Epithelial cell of esophagus (primary cell): ENCODE results near the gene ASXL1.

Source experiments
- DNase-seq: peaks from one replicate; pipeline ENCODE4 v3.0.0; 2010; ENCODE audit warnings: low read depth
- H3K4me3 ChIP-seq: 2 replicates; pipeline ENCODE4 v1.5.1; 2011; ENCODE audit warnings: mild to moderate bottlenecking, low read length, control low read depth
- TF ChIP-seq, protein P1 (sequence below): IDR thresholded peaks from 2 replicates; pipeline ENCODE4 v1.5.1; 2011; ENCODE audit warnings: low read depth, mild to moderate bottlenecking, low read length, control low read depth, inconsistent platforms; ENCODE audit not compliant: insufficient read depth; ENCODE audit errors: missing control alignments

Gene ASXL1

DNA sequence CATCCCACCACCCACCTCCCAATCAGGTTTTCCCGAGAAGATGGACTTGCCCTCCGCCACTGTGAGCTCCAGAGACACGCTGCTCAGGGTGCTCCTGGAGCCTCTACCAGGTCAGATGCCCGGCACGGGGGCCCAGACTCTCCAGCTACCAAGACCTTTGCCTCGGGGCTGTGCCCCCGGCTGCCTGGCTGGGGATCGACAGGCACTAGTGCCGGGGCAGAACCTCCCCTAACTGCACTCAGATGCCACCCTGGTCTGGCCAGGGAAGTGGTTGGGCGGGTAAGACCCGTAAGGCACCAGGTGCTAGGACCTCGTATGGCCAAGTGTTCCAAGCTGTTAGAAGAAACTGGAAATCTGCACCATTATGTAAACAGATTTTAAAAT is 100.7 kb downstream of the ASXL1 start:
- DNase-seq = no peak
- H3K4me3 ChIP-seq = no peak overlapping the region
- TF ChIP-seq, protein P1, sequence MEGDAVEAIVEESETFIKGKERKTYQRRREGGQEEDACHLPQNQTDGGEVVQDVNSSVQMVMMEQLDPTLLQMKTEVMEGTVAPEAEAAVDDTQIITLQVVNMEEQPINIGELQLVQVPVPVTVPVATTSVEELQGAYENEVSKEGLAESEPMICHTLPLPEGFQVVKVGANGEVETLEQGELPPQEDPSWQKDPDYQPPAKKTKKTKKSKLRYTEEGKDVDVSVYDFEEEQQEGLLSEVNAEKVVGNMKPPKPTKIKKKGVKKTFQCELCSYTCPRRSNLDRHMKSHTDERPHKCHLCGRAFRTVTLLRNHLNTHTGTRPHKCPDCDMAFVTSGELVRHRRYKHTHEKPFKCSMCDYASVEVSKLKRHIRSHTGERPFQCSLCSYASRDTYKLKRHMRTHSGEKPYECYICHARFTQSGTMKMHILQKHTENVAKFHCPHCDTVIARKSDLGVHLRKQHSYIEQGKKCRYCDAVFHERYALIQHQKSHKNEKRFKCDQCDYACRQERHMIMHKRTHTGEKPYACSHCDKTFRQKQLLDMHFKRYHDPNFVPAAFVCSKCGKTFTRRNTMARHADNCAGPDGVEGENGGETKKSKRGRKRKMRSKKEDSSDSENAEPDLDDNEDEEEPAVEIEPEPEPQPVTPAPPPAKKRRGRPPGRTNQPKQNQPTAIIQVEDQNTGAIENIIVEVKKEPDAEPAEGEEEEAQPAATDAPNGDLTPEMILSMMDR = no peak

DNA sequence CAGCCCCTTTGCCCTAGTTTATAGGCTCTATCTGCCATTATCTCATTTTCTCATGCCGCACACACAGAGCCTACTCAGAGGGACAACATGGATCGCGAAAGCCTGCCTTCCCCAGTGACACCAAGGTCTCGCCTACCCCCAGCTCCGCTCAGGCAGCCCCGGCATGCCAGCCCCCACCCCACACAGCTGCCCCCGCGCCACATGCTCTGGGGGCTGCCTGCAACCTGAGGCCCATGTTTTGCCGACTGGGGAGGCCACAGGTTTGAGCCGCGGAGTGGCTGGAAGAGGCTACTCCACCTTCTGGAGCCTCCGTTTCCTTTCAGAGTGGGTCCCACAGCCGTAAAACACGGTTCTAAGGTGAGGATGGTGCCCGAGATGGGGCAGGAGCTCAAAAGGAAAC is 102.1 kb downstream of the ASXL1 start:
- TF ChIP-seq, protein P1 = no peak
- H3K4me3 ChIP-seq = no peak overlapping the region
- DNase-seq = no peak

DNA sequence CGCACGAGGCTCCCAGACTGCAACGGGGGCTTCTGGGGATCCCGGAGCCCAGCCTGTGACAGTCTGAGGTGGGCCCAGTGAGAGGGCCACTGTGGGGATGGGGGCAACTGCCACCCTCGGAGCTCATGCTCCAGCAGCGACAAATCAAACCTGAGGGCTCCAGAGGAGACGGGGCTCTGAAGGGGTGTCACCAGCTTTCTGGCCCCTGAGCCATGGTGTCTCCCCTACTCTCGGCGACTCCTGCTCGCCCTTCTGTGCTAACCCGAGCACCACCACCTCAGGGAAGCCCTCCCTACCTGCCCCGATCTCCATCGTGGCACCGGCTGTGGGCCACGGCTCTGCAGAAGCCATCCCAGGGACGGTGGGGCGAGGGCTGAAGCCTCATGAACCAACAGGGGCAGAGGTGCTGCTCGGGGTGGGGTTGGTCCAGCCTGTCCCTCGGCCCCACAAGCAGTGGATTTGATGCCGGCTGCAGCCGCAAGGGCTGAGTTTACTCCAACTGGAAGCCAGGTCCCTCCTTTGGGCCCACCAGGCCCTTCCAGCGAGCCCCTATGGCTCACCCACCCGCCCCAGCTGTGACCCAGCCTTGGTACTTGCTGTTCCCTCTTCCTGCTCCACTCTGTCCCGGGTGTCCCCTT is 102.7 kb downstream of the ASXL1 start:
- TF ChIP-seq, protein P1 = no peak
- DNase-seq = no peak
- H3K4me3 ChIP-seq = no peak overlapping the region

DNA sequence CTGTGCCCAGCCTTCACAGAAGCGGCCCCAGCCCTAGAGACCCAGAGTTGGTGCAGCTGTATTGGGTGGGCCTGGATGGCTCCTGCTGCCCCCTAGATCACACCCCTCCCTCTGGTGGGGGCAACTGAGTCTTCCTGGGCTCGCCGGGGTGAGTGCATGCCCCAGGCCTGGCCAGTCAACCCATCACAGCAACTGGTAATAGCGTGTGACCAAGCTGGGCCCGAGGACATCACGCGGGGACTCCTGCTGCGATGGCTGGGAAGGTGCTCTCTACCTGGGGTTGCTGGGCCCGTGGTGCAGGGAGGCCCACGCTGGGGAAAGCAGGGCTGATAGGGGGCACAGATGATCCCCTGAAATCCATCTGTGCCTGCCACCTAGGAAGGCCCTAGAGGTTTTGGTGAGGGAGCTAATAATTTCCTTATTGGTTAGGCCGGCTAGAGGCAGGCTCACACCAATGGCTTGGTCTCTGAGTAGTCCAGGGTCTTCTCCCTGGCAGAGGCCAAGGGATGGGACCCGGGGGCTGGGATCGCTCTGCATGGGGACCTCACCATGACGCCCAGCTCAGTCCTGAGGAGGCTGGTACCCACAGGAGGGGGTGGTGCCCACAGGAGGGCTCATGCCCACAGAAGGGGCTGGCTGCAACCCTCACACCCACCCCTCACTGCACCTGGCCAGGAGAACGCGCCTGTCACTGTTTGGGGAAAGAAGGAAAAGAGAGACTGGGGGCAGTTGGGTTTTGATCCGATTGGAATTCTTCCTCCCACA is 103.9 kb downstream of the ASXL1 start:
- no peak overlapping the region for H3K4me3 ChIP-seq
- DNase-seq = no peak
- TF ChIP-seq, protein P1 = no peak

DNA sequence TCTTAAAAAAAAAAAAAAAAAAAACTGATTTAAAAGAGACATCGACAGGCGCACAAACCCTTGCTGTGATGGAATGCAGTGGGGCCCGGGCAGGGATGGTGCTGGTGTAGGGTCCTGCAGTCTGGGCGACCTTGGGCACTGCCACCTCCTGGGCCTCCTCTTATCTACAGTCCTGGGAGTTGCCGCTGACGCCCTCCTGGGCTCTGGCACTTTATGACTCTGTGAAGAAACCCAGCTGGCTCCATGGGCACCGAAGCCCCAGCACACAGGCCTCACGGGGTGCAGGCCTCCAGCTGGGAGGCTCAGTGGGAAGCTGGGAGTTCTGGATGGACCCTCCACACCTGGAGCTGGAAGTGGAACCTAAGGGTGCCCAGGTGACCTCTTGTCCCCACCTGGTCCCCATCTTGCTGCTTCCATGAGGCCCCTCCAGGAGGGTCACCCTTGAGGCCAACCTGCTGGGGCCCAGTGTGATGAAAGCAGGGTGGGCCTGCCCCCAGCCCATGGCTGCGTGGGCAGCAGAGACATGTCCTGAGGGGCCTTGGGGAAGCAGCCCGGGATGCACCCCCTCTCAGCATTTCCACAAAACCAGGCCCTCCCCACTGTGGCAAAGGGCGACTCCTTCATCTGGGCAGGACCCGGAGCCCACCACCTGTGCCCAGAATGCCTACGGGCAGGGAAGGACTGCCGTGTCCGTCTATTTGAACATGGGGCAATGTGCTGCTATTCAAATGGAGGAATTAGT is 104.9 kb downstream of the ASXL1 start:
- no peak for DNase-seq
- H3K4me3 ChIP-seq = no peak overlapping the region
- TF ChIP-seq, protein P1 = no peak

DNA sequence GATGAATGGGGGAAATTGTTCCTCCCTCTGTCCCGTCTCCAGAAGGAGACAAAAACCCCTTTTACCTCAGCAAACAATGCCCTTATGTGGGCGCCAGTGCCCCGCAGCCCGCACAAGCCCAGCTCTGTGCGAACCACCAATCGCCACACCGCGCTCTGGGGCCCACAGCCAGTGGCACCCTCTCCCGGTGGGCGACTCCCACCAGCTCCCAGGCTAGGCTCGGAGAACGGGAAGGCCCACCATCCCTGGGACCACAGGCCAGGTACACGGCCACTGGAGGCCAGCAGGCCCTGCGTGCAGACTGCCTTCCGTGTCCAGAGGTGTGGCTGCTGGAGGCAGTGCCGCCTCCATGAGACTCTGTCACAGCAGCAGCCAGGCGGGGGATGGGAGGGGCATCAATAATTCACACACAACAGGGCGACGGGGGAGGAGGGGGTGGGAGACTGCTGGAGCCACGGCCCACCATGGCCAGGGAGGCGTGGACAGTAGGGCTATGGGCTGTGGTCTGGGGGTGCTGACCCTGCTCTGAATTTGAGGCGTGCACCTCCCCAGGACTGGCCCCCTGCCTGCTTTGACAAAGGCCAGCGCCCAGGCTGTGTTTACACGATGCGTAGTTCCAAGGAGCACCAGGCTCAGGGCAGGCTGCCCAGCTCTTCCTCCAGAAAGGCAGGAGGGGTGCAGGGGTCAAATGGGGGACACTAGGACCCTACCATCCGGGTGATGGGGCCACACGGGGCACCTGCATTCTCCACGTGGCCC is 105.7 kb downstream of the ASXL1 start:
- DNase-seq = no peak
- no peak overlapping the region for H3K4me3 ChIP-seq
- TF ChIP-seq, protein P1 = no peak
